HG03139 (cell line): Measurements from ENCODE around the gene OR4D2.

Experiments used
- ATAC-seq: cut with Tn5 transposase; IDR thresholded peaks from one replicate; pipeline ENCODE4 v1.9.1; 2021; ENCODE audit not compliant: unreplicated experiment

The OR4D2 gene

GRCh38 chr17:58172369-58173071 lies 5.7 kb downstream of the OR4D2 start:
- no peak for ATAC-seq

DNA sequence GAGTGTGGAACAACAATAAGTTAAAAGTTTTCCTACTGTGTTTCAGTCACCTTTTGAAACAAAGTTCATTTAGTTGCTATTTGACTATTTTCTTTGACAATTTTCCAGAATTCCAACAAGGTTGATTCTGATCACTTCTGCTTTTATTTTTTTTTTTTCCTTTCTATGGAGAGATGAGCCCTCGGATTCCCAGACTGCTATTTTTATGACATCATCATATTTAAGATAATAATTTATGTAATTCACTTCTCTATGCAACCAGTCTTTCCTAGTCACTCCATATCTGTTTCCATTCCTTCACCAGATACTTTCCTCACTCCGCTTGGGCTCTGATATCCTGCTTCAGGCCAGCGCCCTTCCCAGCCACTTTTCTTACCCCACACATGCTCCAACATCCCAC lies 8.1 kb downstream of the OR4D2 start:
- ATAC-seq: no peak

DNA sequence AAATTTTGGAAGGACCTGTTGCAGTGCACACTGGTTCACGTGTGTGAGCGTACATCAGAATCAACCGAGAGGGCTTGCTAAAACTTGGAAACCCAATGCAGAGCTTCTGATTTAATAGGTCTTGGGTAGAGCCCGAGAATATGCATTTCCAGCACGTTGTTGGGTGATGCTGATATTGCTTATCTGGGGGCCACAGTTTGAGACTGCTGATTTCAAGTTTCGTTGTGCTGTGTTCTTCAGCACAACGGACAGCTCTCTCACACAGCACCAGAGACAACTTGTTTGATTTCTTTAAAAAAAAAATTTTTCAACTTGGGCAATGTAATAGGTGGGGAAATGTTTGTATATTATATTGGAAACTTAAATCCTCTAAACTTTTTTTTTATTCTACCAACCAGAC lies 9.4 kb downstream of the OR4D2 start:
- no peak for ATAC-seq

DNA sequence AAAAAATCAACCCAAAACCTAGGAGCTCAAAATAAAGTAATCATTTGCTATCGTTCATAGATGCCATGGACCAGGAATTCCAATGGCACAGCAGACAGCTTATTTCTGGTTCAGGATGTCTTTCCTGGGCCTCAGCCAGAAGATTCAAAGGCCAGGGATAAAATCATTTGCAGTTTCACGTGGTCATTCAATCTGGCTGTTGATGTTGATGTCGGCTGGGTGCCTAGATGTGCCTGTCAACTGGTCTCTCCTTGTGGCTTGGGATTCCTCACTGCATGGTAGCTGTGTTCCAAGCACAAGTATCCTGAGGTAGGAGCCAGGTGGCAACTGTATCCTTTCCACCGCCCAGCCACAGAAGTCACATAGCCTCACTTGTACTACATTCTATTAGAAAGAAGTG lies 15.0 kb downstream of the OR4D2 start:
- ATAC-seq: no peak

DNA sequence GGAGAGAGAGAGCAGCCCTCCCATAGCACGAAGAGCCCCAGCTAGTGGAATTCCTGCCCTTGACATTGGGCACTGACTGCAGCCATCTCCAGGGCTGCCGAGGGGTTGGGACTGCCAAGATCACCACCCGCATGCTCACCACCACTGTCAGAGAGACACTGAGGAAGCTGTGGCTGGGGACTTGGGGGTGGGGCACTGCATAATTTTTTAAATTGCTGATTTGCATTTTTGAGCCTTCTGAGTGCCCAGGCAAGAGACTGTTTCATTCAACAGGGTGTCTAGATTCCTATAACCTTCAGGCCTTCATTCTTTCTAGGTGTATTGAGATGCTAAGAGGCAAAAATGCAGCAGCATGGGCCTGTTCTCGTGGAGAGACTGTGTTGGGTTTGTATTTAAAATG lies 16.7 kb downstream of the OR4D2 start:
- ATAC-seq: no peak

DNA sequence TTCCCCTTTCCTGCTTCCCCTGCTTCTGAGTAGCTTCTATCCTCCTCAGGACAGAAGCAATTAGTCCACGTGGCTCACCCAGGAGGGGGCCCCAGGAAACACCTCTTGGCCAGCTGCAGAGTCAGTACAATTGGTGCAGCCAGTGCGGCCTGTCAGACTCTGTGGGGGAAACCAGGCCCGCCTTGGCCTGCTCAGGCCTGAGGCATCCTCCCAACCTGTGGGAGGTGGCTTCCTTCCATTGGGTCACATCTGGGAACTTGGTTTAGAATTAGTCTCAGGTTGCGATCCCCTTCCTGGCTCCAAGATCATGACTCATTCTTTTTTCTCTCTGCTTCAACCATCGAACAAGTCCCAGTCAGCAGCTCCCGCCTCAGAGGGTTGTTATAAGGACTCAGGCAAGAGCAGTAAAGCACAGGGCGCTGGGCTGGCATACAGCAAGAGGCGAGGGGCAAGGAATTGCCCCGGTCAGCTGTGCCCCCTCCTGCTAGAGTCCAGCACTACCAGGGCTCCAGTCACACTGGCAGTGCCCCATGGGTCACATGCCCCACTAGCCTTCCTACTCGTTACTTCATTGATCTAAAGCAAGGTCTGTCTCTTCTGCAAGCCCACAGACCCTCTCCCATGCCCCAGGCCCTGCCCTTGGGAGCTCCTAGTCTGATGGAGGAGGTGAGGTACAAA lies 17.7 kb downstream of the OR4D2 start:
- ATAC-seq: no peak

GRCh38 chr17:58184986-58185761 lies 18.4 kb downstream of the OR4D2 start:
- no peak for ATAC-seq

GRCh38 chr17:58186591-58186990 lies 19.8 kb downstream of the OR4D2 start:
- ATAC-seq: no peak

GRCh38 chr17:58187063-58187462 lies 20.3 kb downstream of the OR4D2 start:
- ATAC-seq: no peak

DNA sequence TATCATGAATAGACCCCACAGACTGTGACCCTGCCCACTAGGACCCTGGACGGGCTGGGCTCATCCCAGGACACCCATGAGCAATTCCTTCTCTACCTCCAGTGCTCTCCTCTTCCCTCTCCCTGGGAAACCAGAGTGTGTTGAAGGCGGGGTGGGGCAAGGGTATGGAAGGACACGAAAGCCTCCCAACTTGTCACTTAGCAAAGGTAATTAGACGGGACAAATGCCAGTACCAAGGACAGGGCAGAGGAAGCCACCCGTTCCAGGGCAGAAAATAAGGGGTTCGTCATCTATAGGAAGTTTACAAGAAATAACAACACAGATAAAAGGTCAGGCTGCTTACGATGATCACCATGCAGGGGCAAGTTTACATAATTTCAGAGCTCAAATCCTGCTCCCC lies 20.9 kb downstream of the OR4D2 start:
- no peak for ATAC-seq

DNA sequence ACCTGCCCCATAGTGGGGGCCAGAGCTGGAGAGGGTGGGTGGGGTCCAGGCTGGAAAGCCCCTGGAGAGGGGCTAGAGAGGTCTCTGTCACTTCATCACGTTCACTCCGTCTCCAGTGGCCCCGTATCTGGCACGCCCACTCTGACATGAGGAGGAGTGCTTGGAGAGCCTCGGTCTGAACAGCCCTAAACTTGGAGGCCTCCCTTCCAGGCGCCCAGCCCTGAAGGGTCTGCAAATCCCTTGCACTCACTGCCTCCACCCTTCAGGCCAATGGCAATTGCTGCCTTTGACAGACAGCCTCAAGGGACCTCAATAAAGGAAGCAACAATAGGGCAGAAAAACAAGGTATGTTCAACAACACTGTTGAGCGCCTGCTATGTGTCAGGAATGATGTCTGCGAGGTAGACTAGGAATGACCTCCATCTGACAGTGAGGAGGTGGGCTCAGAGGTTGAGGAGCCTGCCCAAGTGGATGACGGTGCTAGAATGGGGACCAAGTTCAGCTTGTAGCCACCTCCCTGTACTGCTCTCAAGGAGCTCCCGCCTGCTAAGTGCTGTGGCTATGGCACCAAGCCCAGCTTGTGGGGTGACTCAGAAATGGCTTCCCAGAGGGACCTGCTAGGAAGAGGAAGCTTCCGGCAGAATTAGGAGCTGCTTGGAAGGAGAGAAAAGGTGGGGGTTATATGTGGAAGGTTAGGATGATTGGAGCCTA lies 22.8 kb downstream of the OR4D2 start:
- no peak for ATAC-seq

DNA sequence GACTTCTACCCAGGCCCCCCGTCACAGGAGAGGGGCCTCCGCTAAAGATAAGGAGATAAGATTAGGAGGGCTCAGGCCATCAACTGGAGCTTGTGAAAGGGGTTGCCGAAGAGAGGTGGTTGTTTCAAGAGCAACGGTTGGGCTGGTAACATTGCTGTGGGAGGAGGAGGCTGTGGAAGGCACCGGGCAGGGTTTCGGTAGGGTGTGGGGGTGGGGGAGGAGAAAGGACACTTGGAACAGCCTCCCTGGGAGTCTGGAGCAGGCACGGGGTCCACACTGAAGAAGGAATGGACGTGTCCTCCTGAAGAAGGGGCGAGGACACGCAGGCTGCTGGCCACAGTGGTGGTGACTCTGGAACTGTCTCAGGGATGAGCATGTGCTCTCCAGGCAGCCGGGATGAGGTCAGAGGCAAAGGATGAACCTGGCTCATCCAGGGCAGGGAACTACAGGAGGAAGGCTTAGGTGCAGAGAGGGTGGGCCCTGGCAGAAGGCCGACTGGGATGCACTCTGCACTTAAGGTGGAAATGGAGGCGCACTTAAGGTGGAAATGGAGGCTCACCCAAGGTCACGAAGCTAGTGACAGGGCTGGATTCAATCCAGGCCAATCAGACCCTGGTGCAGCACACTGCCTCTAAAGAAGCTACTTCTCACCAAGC lies 24.6 kb downstream of the OR4D2 start:
- no peak for ATAC-seq

GRCh38 chr17:58192612-58193011 lies 25.8 kb downstream of the OR4D2 start, which contains the start of gene EPX:
Gene EPX (plus strand): TSS chr17:58192726. CDS start chr17:58192847, 121 bp downstream.
- ATAC-seq: no peak

GRCh38 chr17:58193641-58194255 lies 27.0 kb downstream of the OR4D2 start:
- no peak for ATAC-seq

- no peak for ATAC-seq
These were observed 28.8 kb downstream of the OR4D2 start for GRCh38 chr17:58195518-58196123.

GRCh38 chr17:58196610-58197009 lies 29.8 kb downstream of the OR4D2 start:
- ATAC-seq: no peak

- ATAC-seq: no peak
These were observed 33.3 kb downstream of the OR4D2 start for GRCh38 chr17:58200024-58200633.

GRCh38 chr17:58202859-58203258 lies 36.1 kb downstream of the OR4D2 start:
- no peak for ATAC-seq

DNA sequence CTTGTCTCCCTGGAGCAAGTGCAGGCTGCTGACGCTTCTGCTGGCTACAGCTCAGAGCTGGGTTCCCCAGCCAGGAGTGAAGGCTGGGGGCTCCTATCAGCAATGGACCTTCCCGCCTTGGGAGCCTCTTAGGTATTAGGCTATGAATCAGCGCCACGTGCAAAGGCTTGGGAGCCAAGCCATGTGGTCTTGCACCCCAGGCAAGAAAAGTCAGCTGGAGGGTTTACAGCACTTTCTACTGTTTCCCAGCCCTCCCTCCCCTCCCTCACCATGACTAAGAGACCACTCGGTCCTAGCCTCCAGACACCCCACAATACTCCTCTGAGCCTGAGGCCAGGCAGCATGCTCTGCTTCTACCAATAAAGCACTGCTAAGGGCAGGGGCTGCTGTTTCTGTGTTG lies 38.0 kb downstream of the OR4D2 start:
- ATAC-seq: no peak

- ATAC-seq: no peak
These were observed 39.2 kb downstream of the OR4D2 start for GRCh38 chr17:58205936-58206335.
